Limb (tissue), 2 donors: ENCODE measurements around the gene SPTSSA.
"Not testable (repeated sequence)": the region's sequence is repeated elsewhere in the genome, so short reads cannot be mapped to it uniquely, and the experiment has no call there.

Experiments
- DNase-seq, 2 donors: peaks; one replicate each; pipeline ENCODE4 v3.0.0-alpha.2; 2016; ENCODE audit errors: extremely low spot score in 2 of 2

SPTSSA gene

DNA sequence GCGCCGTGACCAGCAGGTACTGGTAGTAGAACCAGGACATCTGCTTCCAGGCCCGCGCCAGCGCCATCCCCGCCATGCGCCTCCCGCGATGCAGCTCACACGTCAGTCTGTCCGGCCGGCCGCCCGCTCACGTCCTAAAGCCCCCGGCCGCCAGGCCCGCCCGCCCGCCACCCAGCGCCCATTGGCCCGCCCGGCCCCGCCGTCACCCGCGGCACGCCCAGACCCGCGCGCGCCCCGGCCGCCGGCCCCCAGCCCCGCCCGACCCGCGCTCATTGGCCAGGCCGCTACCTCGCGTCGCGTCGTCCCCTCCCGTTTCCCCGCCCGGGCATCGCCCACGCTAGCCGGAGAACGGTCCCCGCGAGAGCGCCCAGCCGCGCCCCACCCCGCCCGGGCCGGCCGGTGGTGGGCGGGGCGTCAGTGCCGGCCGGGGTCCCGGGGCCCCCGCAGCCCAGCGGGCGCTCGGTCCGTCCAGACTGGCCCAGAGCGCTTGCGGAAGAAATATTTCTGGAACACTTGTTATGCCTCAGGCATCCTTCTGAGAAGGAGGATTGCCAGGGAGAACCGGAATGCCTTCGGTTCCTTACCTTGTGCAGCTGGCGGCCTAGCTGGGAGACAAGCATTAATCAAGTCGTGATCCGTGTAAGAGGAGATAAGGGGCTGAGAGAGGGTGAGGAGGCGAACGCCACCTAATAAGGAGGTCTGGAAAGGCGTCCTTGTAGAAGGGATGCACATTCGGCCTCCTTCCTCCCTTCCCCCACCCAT lies at the start of gene SPTSSA:
Gene SPTSSA, minus strand, starts transcription at position 109 of the 762 bp plus-strand sequence. Its CDS starts 33 bp downstream, at position 76.
- peak; percentile 90 to 96 for DNase-seq

DNA sequence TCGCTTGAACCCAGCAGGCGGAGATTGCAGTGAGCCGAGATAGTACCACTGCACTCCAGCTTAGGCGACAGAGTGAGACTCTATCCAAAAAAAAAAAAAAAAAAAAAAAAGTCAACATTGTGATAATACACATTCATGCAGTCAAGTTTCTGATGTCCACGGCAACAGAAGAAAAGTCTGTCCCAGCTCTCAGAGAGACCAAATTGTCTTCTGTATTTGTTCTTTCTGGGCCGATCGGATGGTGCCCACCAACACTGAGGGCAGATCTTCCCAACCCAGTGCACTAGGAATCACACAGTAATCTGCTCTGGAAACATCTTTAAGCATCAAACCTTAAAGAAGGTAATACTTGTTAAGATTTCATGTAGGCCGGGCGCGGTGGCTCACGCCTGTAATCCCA lies 45.8 kb upstream of the SPTSSA start:
- DNase-seq = no peak

DNA sequence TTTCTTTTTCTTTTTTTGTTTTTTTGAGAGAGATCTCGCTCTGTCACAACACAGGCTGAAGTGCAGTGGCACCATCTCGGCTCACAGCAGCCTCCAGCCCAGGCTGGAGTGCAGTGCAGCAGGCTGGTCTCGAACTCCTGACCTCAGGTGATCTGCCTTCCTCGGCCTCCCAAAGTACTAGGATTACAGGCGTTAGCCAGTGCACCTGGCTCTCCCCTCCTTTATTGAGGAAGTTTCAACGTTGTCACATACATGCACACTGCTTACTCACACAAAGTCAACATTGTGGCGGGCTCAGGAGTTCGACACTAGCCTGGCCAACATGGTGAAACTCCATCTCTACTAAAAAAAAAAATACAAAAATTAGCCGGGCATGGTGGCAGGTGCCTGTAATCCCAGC lies 45.4 kb upstream of the SPTSSA start:
- DNase-seq = no peak

GRCh38 chr14:34505124-34505491 lies 43.1 kb upstream of the SPTSSA start:
- DNase-seq = not testable (repeated sequence)

DNA sequence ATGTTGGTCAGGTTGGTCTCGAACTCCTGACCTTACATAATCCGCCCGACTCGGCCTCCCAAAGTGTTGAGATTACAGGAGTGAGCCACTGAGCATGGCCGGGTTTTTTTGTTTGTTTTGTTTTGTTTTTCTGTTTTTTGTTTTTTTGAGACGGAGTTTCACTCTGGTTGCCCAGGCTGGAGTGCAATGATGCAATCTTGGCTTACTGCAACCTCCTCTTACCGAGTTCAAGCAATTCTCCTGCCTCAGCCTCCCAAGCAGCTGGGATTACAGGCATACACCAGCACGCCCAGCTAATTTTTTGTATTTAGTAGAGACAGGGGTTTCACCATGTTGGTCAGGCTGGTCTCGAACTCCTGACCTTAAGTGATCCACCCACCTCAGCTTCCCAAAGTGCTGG lies 42.0 kb upstream of the SPTSSA start:
- DNase-seq = not testable (repeated sequence)

DNA sequence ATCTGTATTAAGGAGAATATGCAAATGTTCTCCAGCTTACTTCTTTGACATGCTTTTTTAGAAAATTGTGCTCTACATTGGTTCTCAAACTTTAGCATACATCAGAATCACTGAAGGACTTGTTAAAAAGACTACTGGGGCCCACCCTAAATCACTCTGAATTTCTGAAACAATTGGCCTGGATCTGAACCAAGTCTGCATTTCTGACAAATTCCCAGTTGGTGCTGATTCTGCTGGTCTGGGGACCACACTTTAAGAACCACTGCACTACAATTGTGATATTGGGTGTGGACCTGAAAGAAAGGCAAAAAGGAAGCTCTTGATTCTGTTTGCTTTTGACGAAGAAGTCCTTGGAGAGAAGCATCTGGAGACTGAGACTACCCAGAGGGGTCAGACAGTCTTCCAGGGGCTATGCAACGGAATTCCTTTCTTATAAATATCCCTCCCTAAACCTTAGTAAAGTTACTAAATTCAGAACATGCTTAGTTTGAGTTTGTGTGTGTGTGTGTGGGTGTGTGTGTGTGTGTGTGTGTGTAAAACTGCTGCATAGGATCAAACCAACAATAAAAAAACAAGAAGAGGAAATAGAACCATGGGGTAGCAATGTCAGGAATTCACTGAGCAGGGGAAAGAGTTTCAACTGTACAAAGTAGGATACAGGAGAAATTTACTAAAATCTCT lies 40.6 kb upstream of the SPTSSA start:
- no peak for DNase-seq

- DNase-seq = no peak
These were observed 40.0 kb upstream of the SPTSSA start for GRCh38 chr14:34502001-34502400.

DNA sequence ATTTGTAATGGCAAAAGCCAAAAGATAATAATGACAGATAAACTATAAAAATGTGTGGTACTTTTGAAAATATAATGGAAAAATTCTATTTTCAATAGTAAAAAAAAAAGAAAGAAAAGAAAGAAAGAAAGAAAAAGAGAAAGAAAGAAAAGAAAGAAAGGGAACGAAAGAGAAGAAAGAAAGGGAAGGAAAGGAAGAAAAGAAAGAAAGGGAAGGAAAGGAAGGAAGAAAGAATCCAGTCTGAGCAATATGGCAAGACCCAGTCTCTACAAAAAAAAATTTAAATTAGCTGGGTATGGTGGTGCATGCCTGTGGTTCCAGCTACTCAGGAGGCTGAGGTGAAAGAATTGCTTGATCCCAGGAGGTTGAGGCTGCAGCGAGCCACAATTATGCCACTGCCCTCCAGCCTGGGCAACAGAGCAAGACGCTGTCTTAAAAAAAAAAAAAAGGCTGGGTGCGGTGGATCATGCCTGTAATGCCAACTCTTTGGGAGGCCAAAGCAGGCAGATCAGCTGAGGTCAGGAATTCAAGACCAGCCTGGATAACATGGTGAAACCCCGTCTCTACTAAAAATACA lies 39.1 kb upstream of the SPTSSA start:
- no peak for DNase-seq

DNA sequence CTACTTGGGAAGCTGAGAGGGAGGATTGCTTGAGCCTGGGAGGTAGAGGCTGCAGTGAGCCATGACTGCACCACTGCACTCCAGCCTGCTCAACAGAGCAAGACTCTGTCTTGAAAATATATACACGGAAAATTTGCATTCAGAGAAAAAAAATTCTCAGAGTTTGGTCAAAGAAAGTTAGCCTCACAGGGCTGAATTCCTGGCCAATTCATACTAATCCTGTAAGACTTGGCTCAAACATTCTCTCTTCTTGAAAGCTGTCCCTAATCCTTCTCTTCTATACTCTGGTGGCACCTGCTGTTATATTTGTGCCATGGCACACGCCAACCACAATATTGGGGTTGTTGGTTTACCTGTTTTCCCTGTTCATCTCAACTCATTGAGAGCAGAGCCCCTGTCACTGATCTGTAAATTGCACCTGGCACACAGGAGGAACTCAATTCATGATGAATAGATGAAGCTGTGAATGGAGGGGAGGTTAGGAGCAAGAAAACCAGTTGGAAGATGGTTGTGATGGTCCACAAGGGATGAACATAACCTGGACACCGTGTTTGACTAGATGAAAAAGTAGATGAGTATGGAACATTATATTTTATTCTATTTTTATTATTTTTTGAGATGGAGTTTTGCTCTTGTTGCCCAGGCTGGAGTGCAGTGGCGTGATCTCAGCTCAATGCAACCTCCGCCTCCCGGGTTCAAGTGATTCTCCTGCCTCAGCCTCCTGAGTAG lies 36.8 kb upstream of the SPTSSA start:
- DNase-seq = no peak

GRCh38 chr14:34496679-34497513 lies 34.9 kb upstream of the SPTSSA start:
- DNase-seq = peak; percentile 70 to 83

- DNase-seq = no peak
These were observed 34.1 kb upstream of the SPTSSA start for GRCh38 chr14:34496007-34496678.

DNA sequence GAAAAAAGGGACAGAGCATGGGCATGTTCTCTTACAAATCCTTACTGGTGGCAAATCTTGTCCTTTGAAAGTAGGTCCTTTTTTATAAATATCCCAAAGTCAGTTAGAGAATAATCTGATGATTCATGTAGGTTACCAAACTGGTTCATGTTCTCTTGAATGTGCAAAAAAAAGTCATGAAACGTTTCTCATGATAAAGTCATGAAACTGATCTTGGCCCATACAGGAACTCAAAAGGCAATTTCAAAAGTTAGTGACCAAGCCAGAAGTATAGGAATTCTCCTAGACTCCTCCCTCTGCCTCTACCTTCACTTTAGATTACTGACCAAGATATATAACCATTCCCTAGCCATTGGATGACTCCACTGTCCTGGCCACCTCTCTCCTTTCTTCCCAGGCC lies 27.3 kb upstream of the SPTSSA start:
- no peak for DNase-seq

- no peak for DNase-seq
These were observed 26.5 kb upstream of the SPTSSA start for GRCh38 chr14:34488528-34488927.

DNA sequence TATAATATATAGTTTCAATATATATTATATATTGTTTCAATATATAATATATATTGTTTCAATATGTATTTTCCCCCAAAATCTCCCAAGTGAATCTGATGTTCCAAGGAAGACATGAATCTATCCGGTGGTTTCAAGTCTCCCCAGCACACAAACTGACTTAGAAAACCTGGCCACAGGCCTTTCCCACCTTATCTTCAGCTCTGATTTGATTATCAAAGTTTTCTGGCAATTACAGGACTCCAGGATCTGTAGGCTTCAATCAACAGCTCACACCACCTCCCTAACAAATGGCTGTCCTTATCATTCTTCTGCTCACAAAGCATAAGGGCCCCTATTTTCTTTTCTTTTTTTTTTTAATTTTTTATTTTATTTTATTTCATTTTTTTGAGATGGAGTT lies 22.7 kb upstream of the SPTSSA start:
- DNase-seq = no peak

- no peak for DNase-seq
These were observed 20.4 kb upstream of the SPTSSA start for GRCh38 chr14:34482463-34482862.

DNA sequence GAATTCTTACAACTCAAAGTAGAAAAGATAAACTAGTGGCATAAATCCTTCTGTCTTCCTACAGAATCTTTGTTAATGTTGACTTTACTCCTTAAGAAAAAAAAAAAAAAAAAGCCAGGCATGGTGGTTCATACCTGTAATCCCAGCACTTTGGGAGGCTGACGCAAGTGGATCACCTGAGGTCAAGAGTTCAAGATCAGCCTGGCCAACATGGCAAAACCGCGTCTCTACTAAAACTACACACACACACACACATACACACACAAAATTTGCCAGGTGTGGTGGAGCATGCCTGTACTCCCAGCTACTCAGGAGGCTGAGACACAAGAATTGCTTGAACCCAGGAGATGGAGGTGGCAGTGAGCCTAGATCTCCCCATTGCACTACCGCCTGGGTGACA lies 17.7 kb upstream of the SPTSSA start:
- DNase-seq = no peak

DNA sequence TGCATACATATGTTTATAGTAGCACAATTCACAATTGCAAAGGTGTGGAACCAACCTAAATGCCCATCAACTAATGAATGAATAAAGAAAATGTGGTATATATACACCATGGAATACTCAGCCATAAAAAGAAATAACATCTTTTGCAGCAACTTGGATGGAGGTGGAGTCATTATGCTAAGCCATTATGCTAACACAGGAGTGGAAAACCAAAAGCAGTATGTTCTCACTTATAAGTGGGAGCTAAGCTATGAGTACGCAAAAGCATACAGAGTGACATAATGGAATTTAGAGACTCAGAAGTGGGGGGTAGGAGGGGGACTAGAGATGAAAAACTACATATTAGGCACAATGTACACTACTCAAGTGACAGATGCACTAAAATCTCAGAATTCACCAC lies 16.2 kb upstream of the SPTSSA start:
- no peak for DNase-seq

- not testable (repeated sequence) for DNase-seq
These were observed 14.0 kb upstream of the SPTSSA start for GRCh38 chr14:34476036-34476435.

- no peak for DNase-seq
These were observed 13.1 kb upstream of the SPTSSA start for GRCh38 chr14:34475163-34475562.

DNA sequence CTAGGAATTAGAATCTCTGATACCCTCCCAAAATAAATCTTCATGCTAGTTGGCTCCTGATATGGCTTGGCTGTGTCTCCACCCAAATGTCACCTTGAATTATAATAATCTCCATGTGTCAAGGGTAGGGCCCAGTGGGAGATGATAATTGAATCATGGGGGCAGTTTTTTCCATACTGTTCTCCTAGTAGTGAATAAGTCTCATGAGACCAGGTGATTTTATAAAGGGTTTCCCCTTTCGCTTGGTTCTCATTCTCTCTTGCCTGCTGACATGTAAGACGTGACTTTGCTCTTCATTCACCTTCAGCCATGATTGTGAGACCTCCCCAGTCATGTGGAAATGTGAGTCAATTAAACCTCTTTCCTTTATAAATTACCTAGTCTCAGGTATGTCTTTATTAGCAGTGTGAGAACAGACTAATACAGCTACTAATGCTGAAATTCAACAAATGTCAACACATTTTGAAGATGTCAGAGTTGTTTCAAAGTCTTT lies 12.2 kb upstream of the SPTSSA start:
- no peak for DNase-seq
